IPS DF 19.7 (cell line): ENCODE results near the gene HOXC11.

Source experiments
- DNase-seq: peaks from one replicate; pipeline ENCODE4 v3.0.0-alpha.2; 2013; ENCODE audit warnings: low read depth, low spot score

Gene HOXC11

DNA sequence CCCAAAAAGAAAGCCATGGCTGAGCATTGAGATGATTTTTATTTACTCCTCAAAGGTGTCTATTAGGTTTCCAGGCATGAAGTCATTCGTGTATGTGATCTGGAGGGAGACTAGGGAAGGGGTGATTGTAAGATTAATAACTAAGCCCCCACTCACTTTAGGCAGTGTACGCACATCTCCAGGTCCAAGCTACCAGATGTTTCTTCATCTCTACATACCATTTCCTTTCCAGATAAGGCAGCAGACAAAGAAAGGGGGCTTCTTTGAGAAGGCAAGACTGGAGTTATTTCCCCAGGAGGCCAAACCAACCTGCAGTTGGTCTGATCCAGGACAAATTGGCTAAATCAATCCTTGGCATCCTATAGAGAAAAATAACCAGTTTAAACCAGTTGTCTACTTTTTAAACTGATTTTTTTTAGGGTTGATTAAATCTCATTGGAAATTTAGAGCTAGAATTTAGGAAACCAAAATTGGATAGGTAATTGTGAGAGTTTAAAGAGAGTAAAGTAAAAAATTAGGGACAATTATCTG, 30.4 kb upstream of the HOXC11 start:
- DNase-seq: no peak

DNA sequence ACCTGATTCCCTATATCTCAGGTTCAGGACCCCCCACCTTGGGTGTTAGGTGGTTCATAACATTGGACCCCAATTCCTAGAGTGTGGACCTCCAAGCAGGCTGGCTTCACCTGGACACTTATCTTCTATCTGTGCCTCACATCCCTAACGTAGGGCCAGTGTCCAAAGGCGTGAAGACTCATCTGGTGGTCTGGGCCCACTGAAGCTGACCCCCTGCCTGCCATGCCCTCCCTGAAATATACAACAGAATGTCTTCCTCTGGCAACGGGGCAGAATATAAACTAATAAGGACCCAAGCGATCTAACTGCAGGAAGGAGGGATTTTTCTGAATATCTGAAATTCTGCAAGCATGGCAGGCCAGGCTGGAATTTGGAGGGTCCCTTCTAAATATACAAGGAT, 28.7 kb upstream of the HOXC11 start:
- no peak for DNase-seq

DNA sequence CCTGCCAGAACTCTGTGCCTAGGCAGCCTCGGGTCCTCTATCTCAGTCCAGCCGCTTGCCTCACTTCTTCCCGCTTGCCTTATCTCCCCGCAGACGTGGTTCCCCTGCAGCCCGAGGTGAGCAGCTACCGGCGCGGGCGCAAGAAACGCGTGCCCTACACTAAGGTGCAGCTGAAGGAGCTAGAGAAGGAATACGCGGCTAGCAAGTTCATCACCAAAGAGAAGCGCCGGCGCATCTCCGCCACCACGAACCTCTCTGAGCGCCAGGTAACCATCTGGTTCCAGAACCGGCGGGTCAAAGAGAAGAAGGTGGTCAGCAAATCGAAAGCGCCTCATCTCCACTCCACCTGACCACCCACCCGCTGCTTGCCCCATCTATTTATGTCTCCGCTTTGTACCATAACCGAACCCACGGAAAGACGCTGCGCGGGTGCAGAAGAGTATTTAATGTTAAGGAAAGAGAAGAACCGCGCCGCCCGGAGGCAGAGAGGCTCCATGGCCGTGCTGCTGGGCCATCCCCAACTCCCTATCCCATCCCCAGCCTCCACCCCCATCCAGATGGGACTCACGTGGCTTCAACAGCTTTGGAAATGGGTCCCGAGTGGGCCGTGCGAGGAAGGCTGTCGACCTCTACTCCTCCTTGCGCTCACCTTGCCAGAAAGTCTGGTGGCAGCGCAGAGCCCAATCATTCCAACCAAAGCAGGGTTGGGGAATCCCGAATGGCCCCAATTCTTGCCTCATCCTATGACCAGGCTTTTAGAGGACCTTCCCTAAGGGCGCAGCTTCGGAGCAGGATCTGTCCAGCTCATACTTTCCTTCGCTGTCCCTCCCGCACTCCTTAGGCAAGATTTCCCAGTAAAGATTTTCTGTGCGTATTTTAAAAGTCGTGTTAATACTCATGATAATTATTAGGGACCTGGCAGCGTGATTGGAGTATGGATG, 27.7 kb upstream of the HOXC11 start:
- no peak for DNase-seq

DNA sequence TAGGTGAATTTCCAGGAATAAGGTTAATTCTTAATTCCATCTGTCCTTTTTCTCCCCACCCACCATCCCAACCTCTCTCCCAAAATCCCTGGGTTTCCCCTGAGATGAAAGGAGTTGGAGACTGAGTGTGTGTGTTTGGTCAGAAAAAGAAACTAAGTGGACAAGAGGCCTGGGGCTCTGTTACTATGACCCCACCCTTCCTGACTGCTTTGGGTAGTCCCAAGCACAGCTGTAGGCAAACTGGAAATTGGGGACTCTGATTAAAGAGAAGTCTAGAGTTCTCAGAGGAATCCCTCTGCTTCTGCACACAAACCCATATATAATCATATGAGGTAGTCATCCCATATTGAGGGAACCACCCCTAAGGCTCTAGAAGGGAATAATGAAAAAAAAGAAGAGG, 25.2 kb upstream of the HOXC11 start:
- no peak for DNase-seq

DNA sequence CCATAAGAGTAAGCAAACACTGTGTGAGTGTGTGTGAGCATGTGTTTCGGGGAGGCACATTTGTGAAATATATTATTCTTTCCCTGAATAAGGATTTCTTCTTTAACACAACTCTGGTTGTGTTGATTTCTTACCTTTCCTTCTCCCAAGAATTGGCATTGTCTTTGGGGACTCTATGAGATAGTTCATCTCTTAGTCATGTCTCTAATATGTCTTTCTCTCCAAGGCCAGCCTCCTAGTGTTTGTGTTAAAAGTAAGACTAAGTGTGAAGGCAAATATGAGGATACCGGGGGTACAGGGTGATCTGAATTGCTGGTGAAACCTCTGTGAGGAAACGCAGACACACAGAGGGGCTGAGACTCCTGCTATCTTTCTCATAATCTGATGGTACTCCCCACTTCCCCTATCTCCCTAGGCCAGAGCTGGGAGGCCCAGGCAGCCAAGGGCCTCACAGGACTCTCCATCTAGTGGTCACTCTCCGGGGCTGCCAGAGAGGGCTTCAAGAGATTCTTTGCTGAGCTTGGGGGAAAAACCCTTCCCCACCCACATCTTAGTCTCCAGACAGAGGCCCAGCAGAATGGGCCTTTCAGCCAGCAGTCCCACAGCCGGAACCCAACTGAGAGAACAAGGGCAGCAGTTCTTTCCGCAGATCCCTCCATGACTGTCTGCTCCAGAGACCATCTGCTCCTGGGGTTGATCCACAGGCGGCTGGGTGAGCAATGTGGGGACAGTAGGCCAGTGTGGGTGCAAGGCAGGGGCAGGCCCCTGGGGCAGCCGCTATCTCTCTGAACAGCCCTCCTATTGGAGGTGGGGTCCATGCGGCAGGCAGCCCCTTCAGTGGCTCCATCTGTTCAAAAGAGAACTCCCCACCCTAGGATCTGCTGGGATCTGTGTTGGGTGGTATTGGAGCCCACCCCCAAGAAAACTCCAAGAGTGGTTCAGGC, 24.0 kb upstream of the HOXC11 start:
- no peak for DNase-seq

DNA sequence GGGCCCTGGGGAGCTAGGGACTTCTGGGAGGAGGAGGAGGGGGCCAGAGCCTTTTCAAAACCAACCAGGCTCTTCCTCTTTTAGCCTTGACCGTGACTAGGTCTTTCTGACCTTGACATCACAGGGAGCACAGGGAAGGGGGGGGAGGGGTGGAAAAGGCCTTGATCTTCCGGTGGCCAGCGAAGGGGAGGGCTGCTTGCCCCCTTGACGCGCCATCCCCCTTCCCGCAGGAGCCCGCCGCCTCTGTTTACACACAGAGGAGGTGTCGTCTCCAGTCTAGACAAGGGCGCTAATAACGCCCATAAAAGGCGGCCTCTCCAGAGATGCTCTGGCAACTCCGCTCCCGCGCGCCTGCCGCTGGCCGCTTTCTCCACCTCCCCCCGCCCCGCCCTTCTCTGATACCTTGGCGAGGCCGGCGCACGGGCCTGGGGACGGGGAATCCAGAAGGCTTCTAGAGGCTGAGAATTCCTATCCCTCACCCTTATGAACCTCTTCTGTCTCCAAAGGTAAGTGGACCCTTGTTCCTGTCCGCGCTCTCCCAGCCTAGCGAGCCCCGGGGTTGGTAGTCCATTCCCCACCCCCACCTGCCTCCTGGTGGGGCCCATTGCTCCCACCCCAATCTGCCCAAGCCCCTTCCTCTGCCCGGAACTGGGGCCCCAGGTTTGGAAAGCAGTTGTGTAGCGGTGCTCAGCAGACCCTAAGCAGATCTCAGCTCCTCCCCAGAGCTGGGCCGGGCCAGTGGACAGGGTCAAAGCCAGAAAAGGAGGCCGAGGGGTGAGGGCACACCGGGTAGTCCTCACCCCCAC, 23.1 kb upstream of the HOXC11 start:
- no peak for DNase-seq

DNA sequence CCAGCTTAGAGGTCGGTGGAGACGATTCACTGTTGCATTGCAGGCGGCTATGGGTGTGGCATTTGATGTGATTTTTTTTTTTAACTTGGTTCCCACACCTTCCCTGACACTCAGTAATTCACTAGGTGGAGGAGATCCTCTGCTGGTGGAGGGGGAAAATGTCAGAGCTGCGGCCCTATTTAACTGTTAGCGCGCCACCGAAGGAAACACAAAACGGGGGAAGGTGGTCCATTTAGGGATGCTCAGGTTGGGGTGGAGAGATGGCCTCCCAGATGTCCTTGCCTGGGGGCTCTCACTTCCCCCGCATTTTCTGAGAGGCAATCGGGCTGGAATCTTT, 22.5 kb upstream of the HOXC11 start:
- no peak for DNase-seq

DNA sequence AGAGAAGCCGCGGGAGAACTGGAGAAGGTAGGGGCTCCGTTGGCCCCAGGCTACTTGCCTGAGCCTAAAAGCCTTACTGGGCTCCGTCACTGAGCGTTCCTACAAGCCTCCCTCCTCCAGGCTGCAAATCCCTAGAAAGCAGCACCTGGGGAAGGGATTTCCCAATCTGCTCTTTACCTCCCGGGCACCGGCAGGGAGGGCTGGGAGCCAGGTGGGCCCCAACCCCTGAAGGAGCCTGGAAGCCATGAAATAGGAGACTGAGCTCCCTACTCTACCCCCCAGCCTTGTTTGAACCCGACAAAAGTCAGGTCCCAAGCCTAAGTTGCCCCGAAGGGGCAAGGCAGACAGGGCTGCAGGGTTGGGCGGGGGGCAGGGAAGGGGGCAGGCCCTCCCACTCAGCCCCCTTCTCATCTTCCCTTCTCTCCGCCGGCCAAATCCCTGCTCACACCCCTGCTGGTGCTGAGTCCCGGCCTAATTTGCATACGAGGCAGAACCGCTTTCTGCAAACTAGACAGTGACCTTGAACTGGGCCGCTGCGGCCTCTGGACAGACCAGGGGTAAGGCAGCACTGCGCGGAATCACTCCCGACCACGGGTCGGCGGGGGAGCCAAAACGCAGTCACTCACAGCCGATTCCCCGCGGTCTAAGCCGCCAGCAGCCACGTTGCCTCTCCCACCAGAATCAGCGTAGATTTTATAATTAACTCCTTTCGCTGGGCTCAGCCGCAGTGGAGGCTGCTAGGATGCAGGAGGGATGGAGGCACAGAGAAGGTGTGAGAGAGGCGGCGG, 21.9 kb upstream of the HOXC11 start:
- no peak for DNase-seq

DNA sequence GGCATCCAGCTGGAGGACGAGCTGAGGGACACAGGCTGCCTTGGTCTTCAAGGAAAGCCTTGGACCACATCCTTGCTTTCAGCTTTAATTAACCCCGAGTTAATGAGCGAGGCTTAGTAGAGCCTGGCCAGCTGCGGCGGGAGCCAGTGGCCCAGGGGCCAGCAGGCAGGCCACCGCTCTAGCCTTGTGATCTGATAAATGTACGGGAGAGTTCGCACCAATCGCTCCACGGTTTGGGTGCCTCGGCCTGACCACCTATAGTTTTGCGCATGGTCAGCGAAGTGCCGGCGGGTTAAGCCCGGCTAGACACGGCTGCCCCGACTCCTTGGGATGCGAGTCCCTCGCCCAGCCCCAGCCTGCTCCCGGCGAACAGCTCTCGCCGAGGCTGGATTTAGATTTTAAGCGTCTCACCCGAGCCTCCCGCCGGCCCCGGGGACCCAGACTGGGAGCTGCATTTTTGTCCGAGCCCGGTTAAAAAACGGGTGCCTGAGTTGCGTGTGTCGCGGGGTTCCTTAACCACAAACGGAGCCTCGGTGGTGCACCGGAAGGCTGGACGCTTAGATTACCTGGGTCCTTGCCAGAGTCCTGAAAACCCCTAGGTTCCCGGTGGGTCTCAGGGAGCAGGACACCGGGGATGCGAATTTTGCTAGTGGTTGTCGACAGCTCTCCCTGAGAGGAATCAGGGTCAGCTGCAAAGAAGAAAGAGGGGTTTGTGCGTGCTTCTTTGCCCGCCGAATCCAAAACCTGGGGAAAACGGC, 21.2 kb upstream of the HOXC11 start:
- no peak for DNase-seq

DNA sequence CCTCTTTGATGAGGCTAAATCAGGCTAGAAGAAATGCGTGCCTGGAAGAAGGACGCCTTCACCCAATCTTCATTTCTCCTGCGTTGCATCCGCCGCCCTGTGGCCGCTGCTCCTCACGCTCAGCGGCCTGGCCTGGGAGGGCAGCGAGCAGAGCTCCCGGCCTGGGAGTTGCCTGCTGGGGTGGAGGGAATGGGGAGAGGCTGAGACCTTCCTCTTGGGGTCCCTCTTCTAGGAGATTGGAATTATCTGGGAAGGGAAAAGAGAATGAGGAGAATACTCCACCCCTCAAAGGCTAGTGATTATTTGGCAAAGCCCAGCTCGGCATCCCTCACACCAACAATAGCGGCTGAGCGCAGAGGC, 20.6 kb upstream of the HOXC11 start:
- DNase-seq: no peak

DNA sequence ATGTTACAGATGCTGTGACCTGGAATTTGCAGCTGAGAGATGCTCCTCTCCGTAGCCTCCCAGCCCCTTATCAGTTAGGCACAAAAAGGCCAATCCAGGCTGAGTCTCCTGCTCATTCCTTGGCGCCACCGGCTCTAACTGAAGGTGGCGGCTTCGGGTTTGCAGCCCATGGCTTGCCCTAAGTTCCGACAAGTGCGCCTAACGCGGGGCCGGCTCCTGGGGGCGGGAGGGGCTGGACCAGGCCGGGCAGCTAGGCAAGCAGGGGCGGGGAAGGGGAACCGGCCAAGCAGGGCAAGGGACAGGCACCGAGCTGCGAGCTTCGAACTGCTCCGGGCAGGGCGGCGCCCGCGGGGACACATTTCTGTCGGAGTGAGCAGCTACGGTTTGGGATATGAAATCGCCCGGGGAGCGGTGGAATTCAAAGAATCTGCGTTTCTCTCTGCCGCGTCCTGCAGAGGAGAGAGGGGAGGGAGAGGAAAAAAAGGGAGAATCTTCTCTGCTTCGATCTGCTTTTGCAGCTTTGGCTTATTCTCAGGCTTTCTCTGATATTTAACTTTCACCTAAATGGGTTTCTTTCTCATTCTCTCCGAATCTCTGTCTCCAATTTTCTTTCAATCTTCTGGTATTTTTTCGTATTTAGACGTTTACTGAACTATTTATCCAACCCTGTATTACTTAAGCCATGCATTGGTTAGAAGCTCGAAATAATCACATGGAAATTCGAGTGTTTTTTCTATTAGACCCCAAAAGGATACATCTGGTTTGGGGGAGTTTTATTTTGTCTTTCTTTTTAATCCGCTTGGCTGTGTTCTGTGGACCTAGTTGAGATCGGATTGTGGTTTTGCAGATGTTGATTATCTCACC, 19.8 kb upstream of the HOXC11 start:
- DNase-seq: no peak

DNA sequence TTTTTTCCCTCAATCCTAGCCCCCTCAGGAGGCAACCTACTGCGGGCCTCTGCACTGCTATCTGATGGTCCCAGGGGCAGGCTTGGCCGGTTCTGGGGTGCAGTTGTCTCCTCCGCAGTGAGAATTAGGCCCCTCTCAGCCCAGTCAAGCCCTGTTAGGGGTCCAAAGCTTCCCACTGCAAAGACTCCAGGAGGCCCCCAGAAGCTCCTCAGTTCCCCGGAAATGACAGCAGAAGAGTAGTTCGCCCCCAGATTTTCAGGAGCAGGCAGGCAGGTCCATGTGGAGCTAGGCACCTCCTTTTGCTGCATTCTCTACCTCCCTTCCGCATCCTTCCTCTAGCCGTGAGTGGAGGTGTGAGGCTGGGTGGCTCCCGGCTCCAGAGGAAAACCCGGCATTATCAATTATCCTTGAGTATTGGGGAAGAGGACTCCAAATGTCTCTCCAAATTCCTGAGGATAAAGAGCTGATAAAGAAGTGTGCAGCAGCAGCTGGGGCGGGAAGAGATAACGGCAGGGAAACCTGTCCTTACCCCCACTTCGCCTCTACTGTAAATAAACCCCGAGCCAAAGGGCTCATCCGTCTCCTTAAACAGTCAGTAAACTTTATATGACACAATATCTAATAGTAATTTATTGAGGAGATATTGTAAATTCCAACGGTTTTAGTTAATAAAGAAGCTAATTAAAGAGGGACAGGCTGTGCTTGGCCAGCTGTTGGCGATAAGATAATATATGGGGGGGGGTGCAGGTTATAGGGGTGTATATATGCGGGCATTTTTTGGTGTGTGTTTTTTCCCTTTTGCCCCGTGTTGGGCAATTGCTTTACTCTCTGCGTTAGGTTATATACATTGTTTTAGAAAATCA, 18.9 kb upstream of the HOXC11 start:
- no peak for DNase-seq

DNA sequence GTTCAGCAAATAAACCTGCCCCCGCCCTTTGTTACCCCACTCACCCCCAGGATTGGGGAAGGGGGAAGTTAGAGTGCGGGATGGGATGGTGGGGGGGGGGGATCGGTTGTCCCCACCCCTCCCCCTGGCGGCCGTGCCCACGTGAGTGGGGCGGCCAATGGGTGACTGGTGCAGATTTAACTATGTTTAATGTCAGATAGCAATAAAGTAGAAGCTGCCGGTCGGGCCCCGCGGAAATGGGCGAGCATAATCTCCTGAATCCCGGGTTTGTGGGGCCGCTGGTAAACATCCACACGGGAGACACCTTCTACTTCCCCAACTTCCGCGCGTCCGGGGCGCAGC, 18.3 kb upstream of the HOXC11 start, which contains the start of gene HOXC12:
HOXC12 (plus strand) TSS at position 210 of the 342 bp plus-strand sequence; CDS start at position 237, 27 bp downstream.
- DNase-seq: no peak

DNA sequence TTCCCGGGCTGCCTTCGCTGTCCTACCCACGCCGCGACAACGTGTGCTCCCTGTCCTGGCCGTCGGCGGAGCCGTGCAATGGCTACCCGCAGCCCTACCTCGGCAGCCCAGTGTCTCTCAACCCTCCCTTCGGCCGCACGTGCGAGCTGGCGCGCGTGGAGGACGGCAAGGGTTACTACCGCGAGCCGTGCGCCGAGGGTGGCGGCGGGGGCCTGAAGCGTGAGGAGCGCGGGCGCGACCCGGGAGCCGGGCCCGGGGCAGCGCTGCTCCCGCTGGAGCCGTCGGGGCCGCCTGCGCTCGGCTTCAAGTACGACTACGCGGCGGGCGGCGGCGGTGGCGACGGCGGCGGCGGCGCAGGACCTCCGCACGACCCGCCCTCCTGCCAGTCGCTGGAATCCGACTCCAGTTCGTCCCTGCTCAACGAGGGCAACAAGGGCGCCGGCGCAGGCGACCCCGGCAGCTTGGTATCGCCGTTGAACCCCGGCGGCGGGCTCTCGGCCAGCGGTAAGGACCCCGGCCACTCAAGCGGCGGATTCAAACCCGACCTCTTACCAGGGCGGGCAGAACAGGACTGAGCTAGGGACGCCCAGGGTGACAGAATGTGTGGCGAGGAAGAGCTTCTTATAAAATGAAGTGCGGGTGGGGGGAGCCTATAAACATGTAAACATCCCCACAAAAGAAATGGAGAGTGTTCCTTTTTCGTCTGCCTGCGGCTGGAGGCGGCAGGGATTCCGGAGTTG, 17.7 kb upstream of the HOXC11 start:
- no peak for DNase-seq

DNA sequence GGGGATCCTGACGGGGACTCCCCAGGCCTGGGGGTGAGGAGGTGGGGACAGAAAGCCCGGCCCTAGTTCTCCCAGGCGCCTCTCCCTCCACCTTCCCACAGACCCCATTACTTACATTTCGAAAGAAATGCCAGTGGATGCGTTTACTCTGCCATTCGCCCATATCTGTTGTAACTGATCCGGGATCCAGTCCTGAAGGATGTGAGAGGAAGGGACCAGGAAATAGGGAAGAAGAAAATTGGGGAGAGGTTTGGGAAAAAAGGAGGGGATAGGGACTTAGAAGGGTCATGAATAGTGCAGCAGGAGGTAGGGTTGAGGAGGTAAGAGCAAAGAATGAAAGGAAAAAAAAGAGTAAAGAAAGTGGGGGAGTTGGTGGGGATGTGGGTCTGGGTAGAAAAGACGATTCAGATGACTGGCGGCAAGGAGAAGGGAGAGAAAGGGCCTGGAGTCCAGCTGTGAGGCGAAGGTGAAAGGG, 17.1 kb upstream of the HOXC11 start:
- no peak for DNase-seq

DNA sequence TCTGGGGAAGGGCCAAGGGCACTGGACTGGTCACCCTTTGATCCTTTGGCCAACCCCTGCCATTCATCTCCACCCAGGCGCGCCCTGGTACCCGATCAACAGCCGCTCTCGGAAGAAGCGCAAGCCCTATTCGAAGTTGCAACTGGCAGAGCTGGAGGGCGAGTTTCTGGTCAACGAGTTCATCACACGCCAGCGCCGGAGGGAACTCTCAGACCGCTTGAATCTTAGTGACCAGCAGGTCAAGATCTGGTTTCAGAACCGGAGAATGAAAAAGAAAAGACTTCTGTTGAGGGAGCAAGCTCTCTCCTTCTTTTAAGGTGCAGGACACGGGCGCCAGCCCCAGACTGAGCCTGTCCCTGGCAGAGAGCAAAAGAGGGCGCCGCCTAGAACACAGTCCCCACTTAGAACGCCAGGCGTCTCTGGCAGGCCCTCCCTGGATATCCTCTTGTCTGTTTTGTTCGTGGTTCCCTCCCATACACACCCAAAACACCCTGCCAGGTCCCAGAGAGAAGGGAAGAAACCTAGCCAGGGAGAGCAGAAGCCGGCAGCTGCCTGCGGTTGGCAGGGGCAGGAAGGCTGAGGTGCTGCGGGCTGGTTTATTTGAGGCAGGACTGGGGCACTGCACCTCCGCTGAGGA, 16.6 kb upstream of the HOXC11 start:
- DNase-seq: no peak
